Skeletal muscle tissue (tissue), 4 donors: ENCODE measurements around the gene LMF1. TPM values are rescaled to one million over a fixed set of nuclear protein-coding genes. Genes with fewer than 3 reads are reported as not detected.

Source experiments
- H3K27ac ChIP-seq: one replicate; pipeline ENCODE4 v1.7.0; 2013; ENCODE audit warnings: mild to moderate bottlenecking, low read depth, low read length, inconsistent platforms
- H3K27me3 ChIP-seq, 3 donors: one replicate each; pipeline ENCODE4 v1.7.0; 2013; ENCODE audit warnings: low read length in 3 of 3; ENCODE audit not compliant: control insufficient read depth in 3 of 3, insufficient read depth in 3 of 3
- H3K36me3 ChIP-seq, 3 donors: one replicate each; pipeline ENCODE4 v1.7.0; 2013; ENCODE audit warnings: low read length in 3 of 3; ENCODE audit not compliant: control insufficient read depth in 3 of 3, insufficient read depth in 3 of 3
- H3K4me1 ChIP-seq, 3 donors: one replicate each; pipeline ENCODE4 v1.7.0; 2013; ENCODE audit warnings: low read length in 3 of 3, mild to moderate bottlenecking in 3 of 3; ENCODE audit not compliant: control insufficient read depth in 3 of 3, insufficient read depth in 3 of 3
- H3K4me3 ChIP-seq, 3 donors: one replicate each; pipeline ENCODE4 v1.7.0; 2013; ENCODE audit warnings: low read length in 3 of 3
- H3K9ac ChIP-seq, 3 donors: one replicate each; pipeline ENCODE4 v1.7.0; 2013; ENCODE audit warnings: low read length in 3 of 3, mild to moderate bottlenecking in 3 of 3, moderate library complexity in 2 of 3, low read depth in 1 of 3
- H3K9me3 ChIP-seq, 3 donors: one replicate each; pipeline ENCODE4 v1.7.0; 2013; ENCODE audit warnings: low read length in 3 of 3; ENCODE audit not compliant: control insufficient read depth in 3 of 3
- total RNA-seq: library from RNA; depleted of rRNA; stranded (reverse); fragments of >200 nt; gene quantifications from one replicate; pipeline ENCODE4 v1.2.3, GENCODE V29; 2014
- donor health status: Osteomylitis.

Gene LMF1
- total RNA-seq, 1 donor from 2014 or later: 6.8 TPM

- peaks cover 0 to 3% (median 3%) of the 10 kb centered on the region in 3 donors for H3K36me3 ChIP-seq
- no peaks in the 10 kb centered on the region for H3K9me3 ChIP-seq
- H3K4me3 ChIP-seq: no peak overlapping the region
- no peaks in the 10 kb centered on the region for H3K4me1 ChIP-seq
- H3K27ac ChIP-seq: no peak overlapping the region
- no peak overlapping the region for H3K9ac ChIP-seq
- H3K27me3 ChIP-seq: no peaks in the 10 kb centered on the region
Observed at GRCh38 chr16:896261-897199, 74.3 kb downstream of the LMF1 start.

- Histone ChIP-seq H3K9me3 (no peaks in the 10 kb centered on the region), H3K27ac (no peak overlapping the region), H3K9ac (no peak overlapping the region), H3K4me1 (no peaks in the 10 kb centered on the region), H3K27me3 (no peaks in the 10 kb centered on the region), H3K4me3 (no peak overlapping the region), H3K36me3 (peaks cover 0 to 3% (median 3%) of the 10 kb centered on the region in 3 donors)
Observed at GRCh38 chr16:895371-895770, 75.4 kb downstream of the LMF1 start.

- H3K4me1 ChIP-seq: no peaks in the 10 kb centered on the region
- no peaks in the 10 kb centered on the region for H3K9me3 ChIP-seq
- no peak overlapping the region for H3K27ac ChIP-seq
- no peaks in the 10 kb centered on the region for H3K27me3 ChIP-seq
- no peak overlapping the region for H3K9ac ChIP-seq
- no peak overlapping the region for H3K4me3 ChIP-seq
- H3K36me3 ChIP-seq: peaks cover 0 to 3% (median 3%) of the 10 kb centered on the region in 3 donors
Observed at GRCh38 chr16:894841-895240, 75.9 kb downstream of the LMF1 start.

- peaks cover 0 to 3% (median 3%) of the 10 kb centered on the region in 3 donors for H3K36me3 ChIP-seq
Observed at GRCh38 chr16:894136-894535, 76.6 kb downstream of the LMF1 start.

GRCh38 chr16:893360-893759 is 77.4 kb downstream of the LMF1 start:
- peaks cover 0 to 3% (median 3%) of the 10 kb centered on the region in 3 donors for H3K36me3 ChIP-seq

More at GRCh38 chr16:894136-894535, 76.6 kb downstream of the LMF1 start:
- Histone ChIP-seq H3K27ac (no peak overlapping the region), H3K9me3 (no peaks in the 10 kb centered on the region), H3K4me1 (no peaks in the 10 kb centered on the region), H3K27me3 (no peaks in the 10 kb centered on the region), H3K9ac (no peak overlapping the region), H3K4me3 (no peak overlapping the region)

DNA sequence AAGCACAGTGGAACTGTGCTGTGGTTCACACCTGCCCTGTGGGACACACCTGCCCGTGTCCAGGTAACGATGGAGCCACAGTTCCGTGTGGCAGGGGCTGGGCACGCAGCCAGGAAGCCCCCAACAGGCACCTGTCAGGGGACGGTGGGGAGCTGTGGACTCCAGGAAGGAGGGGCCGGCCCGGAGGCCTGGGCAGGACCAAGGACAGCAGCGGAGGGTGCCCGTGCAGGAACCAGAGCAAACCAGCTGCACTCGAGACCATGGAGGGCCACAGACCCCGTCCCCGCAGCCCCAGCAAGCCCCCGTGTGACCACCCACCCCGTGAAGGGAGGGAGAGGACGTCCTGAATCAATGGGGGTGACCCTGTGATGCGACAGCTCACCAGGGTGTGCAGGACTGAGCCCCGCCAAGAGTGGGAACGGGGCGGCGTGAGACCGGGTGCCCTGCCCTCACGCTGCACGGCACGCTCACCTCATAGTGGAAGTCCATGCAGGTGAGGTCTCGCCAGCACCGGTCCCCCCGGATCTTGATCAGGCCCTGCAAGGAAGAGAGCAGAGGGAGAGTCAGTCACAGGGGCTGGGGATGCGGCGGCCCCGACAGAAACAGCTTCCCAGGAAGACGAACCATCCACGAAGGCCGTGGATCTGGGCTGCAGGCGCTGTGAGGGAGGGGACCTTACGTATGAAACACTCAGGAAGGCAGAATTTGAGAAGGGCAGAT is 78.1 kb downstream of the LMF1 start:
- Histone ChIP-seq H3K9ac (no peak overlapping the region), H3K27ac (no peak overlapping the region), H3K36me3 (peaks cover 0 to 3% (median 3%) of the 10 kb centered on the region in 3 donors), H3K27me3 (no peaks in the 10 kb centered on the region), H3K4me3 (no peak overlapping the region), H3K4me1 (no peaks in the 10 kb centered on the region), H3K9me3 (no peaks in the 10 kb centered on the region)

More at GRCh38 chr16:893360-893759, 77.4 kb downstream of the LMF1 start:
- Histone ChIP-seq H3K9ac (no peak overlapping the region), H3K4me1 (no peaks in the 10 kb centered on the region), H3K4me3 (no peak overlapping the region), H3K27me3 (no peaks in the 10 kb centered on the region), H3K9me3 (no peaks in the 10 kb centered on the region), H3K27ac (no peak overlapping the region)

DNA sequence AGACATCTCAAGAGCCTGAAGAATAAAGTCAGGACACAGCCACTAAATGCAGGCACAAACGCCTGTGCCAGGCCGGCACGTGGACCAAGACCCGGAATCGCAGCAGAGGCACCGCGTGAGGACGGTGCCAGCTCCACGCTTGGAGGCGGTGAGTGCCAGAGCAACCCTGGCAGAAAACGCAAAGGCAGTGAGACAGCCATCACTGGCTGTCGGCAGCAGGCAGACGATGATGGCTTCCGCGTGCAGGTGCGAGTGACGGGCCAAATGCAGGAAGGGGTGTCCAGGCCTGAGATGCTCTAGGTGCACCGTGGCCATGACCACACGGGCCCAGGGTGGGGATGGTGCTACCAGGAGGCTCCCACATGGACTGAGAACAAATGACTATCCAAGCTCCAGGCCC is 78.8 kb downstream of the LMF1 start:
- H3K36me3 ChIP-seq: peaks cover 0 to 3% (median 3%) of the 10 kb centered on the region in 3 donors
- H3K9ac ChIP-seq: no peak overlapping the region

DNA sequence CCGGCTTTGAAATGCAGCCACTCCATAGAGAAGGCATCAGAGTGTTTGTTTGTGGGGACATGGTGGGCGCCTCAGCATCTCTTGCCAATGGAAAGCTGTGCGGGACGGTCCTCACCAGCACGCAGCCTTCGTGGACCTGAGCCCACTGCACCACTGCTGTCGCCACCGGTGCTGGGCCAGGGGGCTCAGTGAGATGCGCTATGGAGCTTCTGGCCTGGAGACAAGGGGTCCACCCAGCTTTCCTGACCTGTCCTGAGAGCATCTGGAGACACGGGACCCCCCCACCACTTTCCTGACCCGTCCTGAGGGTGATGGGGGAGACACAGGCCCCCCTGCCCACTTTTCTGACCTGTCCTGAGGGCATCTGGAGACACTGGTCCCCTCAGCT is 79.4 kb downstream of the LMF1 start:
- H3K9me3 ChIP-seq: no peaks in the 10 kb centered on the region
- no peak overlapping the region for H3K9ac ChIP-seq
- no peaks in the 10 kb centered on the region for H3K27me3 ChIP-seq
- H3K4me3 ChIP-seq: no peak overlapping the region
- H3K4me1 ChIP-seq: no peaks in the 10 kb centered on the region
- no peak overlapping the region for H3K27ac ChIP-seq
- peaks cover 0 to 3% (median 3%) of the 10 kb centered on the region in 3 donors for H3K36me3 ChIP-seq

More for the DNA sequence above, 78.8 kb downstream of the LMF1 start:
- no peak overlapping the region for H3K4me3 ChIP-seq
- no peak overlapping the region for H3K27ac ChIP-seq
- no peaks in the 10 kb centered on the region for H3K27me3 ChIP-seq
- no peaks in the 10 kb centered on the region for H3K4me1 ChIP-seq
- H3K9me3 ChIP-seq: no peaks in the 10 kb centered on the region

- no peaks in the 10 kb centered on the region for H3K9me3 ChIP-seq
- no peak overlapping the region for H3K27ac ChIP-seq
- no peaks in the 10 kb centered on the region for H3K27me3 ChIP-seq
- H3K4me3 ChIP-seq: no peak overlapping the region
- H3K9ac ChIP-seq: no peak overlapping the region
- H3K4me1 ChIP-seq: no peaks in the 10 kb centered on the region
- peaks cover 0 to 3% (median 3%) of the 10 kb centered on the region in 3 donors for H3K36me3 ChIP-seq
Observed at GRCh38 chr16:890716-891352, 80.0 kb downstream of the LMF1 start.
